BE2C (cell line): ENCODE results near the gene C11orf16.

Experiments
- DNase-seq: peaks from one replicate; pipeline ENCODE4 v3.0.0-alpha.2; 2020
- H3K27me3 ChIP-seq: fragments of 250-450 bp; sonication (Bioruptor Pico); 2 replicates; pipeline ENCODE4 v1.5.1; 2020; ENCODE audit warnings: mild to moderate bottlenecking
- H3K36me3 ChIP-seq: fragments of 250-450 bp; sonication (Bioruptor Pico); 2 replicates; pipeline ENCODE4 v1.5.1; 2020; ENCODE audit warnings: mild to moderate bottlenecking
- H3K4me1 ChIP-seq: fragments of 250-450 bp; sonication (Bioruptor Pico); 2 replicates; pipeline ENCODE4 v1.5.1; 2020
- H3K4me3 ChIP-seq: 2 replicates; pipeline ENCODE4 v1.5.1; 2011; ENCODE audit warnings: low read depth, low read length
- H3K9me3 ChIP-seq: fragments of 250-450 bp; sonication (Bioruptor Pico); 2 replicates; pipeline ENCODE4 v1.5.1; 2020
- TF ChIP-seq, protein P1 (sequence below): IDR thresholded peaks from 2 replicates; pipeline ENCODE4 v1.5.1; 2012; ENCODE audit warnings: mild to moderate bottlenecking, low read depth, low read length

Gene C11orf16

DNA sequence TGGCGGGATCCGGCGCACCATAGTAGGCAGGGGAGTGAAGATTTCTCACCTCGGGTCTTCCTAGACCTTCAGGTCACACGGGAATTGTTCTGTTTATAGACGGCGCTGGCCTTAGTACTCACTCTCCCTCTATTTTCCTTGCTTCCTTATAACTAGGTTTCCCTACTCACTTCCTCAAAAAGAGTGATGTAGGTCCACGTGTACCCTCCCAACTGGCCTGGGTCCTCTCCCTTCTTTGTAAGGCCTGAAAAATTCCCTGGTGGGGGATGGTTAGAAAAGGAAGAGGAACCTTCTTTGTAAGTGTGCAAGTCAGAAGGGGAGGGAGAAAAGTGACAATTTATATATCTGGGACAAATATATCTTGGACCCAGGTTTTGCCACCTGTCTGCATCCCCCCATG lies 34.4 kb upstream of the C11orf16 start:
- Histone ChIP-seq H3K36me3 (no peaks in the 10 kb centered on the region), H3K4me1 (no peaks in the 10 kb centered on the region), H3K9me3 (no peaks in the 10 kb centered on the region), H3K27me3 (no peaks in the 10 kb centered on the region), H3K4me3 (no peak overlapping the region)
- TF ChIP-seq, protein P1, sequence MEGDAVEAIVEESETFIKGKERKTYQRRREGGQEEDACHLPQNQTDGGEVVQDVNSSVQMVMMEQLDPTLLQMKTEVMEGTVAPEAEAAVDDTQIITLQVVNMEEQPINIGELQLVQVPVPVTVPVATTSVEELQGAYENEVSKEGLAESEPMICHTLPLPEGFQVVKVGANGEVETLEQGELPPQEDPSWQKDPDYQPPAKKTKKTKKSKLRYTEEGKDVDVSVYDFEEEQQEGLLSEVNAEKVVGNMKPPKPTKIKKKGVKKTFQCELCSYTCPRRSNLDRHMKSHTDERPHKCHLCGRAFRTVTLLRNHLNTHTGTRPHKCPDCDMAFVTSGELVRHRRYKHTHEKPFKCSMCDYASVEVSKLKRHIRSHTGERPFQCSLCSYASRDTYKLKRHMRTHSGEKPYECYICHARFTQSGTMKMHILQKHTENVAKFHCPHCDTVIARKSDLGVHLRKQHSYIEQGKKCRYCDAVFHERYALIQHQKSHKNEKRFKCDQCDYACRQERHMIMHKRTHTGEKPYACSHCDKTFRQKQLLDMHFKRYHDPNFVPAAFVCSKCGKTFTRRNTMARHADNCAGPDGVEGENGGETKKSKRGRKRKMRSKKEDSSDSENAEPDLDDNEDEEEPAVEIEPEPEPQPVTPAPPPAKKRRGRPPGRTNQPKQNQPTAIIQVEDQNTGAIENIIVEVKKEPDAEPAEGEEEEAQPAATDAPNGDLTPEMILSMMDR: no peak
- no peak for DNase-seq

GRCh38 chr11:8964324-8965320 lies 31.9 kb upstream of the C11orf16 start, which contains the start of gene TMEM9B:
TSS of gene TMEM9B (minus strand) at chr11:8964442. CDS start at chr11:8964313, 129 bp downstream.
- H3K36me3 ChIP-seq: no peaks in the 10 kb centered on the region
- H3K9me3 ChIP-seq: no peaks in the 10 kb centered on the region
- H3K4me3 ChIP-seq: peak within 1 kb of the TSS; percentile 75
- no peaks in the 10 kb centered on the region for H3K27me3 ChIP-seq
- no peaks in the 10 kb centered on the region for H3K4me1 ChIP-seq
- TF ChIP-seq, protein P1: no peak
- DNase-seq: peak; percentile 78

DNA sequence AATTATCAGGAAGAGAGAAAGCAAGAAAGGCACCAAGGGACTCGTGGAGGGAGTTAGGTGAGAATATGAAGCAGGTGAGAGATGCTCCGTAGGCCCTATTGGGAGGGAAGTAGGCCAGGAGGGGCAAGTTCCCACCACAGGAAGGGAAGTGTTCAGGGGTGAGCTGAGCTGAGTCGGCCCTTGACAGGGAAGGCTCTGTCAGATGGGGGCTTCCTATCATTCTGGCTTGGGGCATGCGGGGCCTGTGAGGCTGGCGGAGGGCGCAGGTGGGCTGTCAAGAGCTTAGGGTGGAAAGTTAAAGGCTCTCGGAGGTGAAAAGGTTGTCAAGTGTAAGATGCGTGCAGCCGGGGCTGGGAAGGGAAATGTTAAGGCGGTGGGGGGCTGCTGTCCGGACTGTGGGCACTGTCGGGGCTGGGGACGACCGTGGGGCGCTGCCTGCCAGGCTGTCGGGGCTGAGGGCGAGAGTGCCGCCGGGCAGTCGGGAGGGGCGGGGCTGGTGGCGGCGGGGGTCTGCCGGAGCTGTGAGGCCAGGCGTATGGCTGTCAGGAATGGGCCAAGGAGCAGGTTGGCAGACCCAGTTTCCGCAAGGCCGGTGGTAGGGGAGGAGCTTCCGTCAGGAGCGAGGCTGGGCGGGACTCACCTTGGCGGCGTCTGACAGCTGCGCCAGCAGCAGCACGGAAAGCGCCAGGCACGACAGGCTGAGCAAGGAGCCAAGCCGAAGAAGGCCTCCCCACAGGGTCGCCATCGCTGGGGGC lies 31.0 kb upstream of the C11orf16 start:
- no peaks in the 10 kb centered on the region for H3K4me1 ChIP-seq
- no peaks in the 10 kb centered on the region for H3K36me3 ChIP-seq
- TF ChIP-seq, protein P1: no peak
- peak; percentile 61 for DNase-seq
- H3K27me3 ChIP-seq: no peaks in the 10 kb centered on the region
- H3K4me3 ChIP-seq: peak overlapping the region; percentile 75
- no peaks in the 10 kb centered on the region for H3K9me3 ChIP-seq

DNA sequence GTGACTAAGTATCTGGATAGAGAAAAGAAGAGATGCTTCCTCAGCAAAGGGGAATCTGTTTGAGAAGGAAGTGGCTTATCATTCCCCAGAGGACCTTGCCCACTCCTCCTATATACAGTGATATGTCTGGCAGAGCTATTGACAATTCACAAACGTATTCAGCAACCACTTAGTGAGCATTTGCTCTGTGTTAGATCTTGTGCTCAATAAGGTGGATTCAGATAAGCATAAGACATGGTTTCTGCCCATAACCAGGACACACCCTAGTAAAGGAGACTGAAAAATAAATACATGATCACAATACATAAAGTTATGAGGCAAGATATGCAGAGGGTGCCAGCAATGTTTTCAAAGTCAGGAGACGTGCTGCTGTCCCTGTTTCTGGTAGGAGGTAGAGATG lies 30.1 kb upstream of the C11orf16 start:
- H3K36me3 ChIP-seq: no peaks in the 10 kb centered on the region
- no peaks in the 10 kb centered on the region for H3K27me3 ChIP-seq
- H3K9me3 ChIP-seq: no peaks in the 10 kb centered on the region
- H3K4me3 ChIP-seq: no peak overlapping the region
- H3K4me1 ChIP-seq: no peaks in the 10 kb centered on the region
- TF ChIP-seq, protein P1: no peak
- DNase-seq: no peak

DNA sequence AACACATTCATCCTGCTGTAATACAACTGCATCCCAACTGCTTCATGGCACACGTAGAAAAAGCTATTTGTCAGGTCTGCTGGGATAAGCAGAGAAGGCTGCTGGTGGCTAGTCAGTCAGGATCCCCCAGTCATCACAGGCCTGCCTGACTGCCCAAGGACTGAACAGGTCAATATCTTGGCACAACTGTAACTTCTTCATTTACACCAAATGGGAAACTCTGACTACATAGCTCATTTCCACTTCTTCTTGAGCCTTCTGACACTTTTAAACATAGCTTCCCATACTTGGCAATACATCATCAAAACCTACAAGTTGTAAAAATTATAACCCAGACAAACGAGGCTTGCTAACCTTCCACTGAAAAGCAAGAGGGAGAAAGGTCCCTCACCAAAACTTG lies 28.7 kb upstream of the C11orf16 start:
- TF ChIP-seq, protein P1: no peak
- Histone ChIP-seq H3K9me3 (no peaks in the 10 kb centered on the region), H3K4me3 (no peak overlapping the region), H3K4me1 (no peaks in the 10 kb centered on the region), H3K36me3 (no peaks in the 10 kb centered on the region), H3K27me3 (no peaks in the 10 kb centered on the region)
- no peak for DNase-seq
